ENCODE measurements around the gene ARID3A.
"Not testable (repeated sequence)": the region's sequence is repeated elsewhere in the genome, so short reads cannot be mapped to it uniquely, and the experiment has no call there.

ARID3A gene

DNA sequence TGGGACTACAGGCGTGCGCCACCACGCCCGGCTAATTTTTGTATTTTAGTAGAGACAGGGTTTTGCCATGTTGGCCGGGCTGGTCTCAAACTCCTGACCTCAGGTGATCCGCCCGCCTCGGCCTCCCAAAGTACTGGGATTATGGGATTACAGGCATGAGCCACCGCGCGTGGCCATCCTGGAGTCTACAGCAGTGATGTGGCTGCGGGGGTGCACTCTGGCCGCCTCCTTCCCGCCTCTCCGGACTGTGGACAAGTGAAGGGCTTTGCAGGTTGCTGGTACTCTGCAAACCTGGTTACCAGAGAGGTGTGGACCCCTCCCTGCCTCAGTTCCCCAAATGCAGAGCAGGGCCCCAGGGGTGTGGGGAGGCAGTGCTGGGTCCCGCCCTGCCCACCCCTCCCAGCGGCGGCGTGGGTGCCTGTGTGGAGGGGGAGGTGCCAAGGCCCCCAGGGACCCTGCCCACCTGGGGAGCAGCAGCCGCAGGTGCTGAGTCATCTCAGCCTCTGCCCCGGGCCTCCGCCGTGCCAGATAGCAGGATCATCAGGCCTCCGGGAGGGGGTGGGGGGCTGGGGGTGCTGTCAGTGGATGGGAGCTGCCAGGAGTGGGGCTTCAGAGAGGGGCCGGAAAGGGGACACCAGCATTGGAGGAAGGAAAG, 23.1 kb downstream of the ARID3A start:
- no peak for DNase-seq

DNA sequence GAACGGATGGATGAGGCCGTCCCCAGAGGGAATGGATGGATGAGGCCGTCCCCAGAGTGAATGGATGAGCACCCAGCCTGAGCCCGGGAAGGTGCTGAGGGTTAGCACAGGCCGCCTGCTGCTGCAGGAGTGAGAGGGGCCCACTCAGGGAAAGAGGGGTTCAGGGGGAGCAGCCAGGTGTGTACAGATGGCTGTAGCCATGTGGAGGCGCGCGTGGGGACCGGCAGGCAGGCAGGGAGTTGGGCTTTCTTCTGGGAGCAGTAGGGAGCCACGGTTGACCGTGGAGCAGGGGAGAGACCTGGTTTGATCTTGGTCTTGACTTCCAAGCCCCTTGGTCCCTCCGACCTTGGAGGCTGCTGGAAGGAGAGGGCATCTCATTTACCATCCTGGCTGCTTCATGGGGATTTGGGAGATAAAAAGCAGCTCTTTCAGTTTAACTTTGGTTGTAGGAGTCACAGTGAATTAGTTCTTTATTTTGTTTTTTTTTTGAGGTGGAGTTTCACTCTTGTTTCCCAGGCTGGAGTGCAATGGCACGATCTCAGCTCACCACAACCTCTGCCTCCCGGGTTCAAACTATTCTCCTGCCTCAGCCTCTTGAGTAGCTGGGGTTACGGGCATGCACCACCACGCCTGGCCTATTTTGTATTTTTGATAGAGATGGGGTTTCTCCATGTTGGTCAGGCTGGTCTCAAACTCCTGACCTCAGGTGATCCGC, 24.7 kb downstream of the ARID3A start:
- no peak for DNase-seq

DNA sequence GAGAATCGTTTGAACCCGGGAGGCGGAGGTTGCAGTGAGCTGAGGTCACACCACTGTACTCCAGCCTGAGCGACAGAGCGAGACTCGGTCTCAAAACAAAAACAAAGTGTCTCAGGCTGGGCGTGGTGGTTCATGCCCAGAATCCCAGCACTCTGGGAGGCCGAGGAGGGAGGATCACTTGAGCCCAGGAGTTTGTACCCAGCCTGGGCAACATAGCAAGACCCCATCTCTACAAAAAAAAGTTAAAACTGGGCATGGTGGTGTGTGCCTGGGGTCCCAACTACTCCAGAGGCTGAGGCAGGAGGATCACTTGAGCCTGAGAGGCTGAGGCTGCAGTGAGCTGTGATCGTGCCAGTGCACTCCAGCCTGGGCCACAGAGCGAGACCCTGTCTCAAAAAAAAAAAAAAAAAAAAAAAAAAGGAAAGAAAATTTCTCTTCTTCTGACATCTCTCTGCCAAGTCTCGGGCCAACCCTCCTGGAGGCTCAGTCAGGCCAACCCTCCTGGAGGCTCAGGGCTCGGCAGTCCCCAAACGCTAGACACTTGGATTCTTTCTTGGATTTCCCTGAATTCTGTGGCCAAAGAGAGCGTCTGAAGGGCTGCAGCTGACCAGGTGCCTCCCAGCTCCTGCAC, 26.3 kb downstream of the ARID3A start:
- DNase-seq = no peak

DNA sequence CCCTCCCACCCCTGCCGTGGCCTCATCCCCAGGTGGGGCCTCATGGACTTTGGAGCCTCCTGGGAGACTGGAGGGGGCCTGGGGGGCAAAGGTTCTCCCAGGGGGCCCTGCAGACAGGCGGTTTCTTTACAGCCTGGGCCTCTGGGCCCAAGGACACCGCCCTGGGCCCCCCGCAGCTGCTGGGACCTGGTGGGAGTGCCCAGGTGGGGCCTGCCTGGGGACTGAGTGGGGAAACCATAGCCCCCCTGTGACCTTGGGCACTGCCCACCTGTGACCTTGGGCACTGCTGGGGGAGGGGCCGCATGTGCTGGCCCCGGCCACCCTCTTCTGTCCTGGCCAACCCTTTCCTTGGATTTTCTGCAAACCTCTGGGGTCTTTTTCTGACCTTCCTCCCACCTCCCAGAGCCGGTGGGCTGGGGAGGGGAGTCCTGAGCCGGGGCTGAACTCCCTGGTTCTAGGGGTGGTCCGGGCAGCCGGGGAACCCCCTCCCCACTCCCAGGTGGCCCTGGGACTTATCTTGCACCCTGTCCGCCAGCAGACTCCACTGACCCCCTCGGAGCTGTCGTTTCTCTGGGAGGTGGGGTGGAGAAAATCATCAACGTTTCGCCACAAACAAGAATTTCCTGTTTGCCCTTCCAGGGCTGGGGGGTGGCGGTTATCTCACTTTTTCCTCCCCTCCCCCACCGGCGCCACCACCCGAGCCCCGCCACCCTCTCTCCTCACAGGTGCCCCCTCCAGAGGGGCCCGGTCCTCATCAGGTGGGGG, 27.0 kb downstream of the ARID3A start:
- DNase-seq = peak; percentile 17

DNA sequence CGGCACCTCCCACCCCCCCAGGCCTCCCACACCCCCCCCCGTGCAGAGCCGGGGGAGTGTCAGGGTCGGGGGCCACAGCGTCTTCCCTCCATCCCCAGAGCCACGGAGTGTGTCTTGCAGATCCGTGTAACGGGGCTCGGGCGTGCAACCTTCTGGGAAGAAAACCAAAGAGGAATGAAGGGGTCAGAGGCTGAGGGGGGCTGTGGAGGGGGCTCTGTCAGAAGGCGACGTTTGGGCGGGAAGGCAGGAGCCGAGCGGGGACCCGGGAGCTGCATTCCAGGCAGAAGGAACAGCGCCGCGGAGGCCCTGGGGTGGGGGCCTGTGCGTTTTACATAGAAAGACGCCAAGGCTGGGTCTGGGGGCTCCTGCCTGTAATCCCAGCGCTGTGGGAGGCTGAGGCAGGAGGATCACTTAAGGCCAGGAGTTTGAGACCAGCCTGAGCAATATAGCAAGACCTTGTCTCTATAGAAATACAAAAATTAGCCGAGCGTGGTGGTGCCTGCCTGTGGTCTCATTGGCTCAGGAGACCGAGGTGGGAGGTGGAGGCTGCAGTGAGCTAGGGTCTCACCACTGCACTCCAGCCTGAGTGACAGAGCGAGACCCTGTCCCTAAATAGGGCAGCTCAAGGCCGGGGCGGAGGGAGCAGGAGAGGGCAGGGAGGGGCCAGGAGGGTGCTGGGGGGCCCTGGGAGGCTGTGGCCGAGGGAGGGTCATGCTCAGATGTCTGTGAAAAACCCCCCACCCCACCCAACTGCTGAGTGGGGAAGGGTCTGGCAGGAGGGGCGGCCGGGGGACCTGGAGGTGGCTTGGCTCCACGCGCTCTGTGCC, 27.8 kb downstream of the ARID3A start:
- DNase-seq = no peak

DNA sequence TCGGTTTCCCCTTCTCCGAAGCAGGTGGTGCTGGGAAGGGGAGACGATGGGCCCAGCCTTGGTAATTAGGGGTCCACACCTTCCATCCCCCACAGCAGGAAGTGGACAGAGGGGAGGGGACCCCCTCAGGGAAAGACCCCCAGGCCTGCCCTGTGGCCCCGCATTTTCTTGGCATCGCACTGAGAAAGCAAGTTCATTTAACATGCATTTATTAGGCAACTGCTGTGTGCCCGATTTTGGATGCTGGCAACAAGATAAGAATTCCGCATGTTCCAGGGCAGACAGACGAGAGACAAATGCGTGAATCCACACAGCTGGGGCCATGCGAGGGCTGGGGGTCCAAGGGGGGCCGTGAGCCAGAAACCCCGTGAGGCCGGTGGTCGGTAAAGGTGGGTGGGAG, 28.4 kb downstream of the ARID3A start:
- DNase-seq = no peak

DNA sequence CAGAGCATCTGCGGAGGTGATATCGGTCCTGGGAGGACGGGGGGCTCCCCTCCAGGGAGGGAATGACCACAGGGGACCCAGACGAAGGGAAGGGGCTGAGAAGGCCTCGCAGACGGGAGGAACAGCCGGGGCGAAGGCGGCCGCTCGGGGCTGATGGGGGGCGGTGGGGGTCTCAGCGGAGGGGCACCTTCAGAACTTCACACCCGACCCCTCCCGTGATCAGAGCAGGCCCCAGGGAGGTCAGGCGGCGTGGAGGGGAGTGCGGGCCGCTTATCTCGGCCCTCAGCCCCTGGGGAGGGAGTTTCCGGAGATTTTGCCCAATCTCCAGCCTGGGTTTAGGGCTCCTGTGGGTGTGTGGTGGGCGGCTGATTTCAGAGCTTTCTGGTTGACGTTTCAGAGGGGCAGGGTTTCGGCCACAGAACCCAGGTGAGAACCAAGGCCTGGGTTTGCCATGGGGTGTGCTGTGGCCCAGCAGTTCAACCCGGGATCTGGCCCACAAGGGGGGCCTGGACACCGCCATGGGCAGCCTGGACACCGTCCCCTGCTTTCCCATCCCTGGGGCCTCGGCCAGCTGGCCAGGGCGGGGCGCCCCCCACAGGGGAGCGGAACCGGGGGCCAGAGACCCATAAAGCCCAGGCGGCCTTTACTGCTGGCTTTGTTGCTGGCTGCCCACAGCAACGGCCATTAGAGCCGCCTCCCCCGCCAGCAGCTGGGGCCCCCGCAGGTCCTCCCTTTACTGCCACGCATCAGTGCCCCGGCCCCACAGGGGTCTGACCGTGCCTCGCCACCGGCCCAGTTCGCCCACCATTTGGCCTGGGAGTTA, 29.0 kb downstream of the ARID3A start:
- DNase-seq = no peak

DNA sequence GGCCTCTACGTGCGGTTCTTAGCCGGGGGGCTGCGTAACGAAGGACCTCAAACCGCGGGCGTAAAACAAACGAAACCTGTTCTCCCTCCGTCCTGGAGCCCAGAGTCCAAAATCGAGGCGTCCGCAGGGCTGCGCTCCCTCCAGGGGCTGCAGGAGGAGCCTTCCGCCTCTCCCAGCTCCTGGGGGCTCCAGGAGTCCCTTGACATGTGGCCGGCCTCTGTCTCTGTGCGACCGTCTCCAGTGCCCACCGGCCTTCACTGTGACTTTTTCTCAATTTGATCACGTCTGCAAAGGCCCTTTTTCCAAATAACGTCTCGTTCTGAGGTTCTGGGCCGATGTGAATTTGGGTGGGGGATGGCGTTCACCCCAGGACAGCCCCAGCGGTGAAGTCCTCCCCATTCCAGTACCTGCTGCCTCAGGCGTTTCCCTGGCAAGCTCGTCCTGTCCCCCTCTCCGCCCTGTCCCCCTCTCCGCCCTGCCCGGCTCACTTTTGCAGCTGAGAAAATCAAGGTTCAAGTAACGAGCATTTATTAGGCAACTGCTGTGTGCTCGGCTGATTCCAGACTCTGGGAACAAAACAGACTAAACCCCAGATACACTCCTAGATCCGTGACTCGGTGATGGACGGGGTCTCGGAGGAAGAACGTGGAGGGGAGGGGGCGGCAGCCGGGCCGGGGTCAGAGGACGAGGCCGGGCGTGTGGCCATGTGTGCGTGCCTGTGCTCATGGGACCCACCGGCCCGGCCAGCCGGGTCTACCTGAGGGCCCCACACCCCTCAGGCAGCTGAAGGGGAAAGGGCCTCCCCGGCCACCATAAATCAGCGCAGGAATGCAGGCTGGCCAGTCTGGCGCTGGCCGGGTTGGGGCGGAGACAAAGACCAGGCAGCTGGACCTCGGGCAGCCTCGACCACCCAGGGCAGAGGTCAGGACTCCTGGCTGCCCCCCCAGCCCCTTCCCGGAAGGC, 30.2 kb downstream of the ARID3A start:
- no peak for DNase-seq

DNA sequence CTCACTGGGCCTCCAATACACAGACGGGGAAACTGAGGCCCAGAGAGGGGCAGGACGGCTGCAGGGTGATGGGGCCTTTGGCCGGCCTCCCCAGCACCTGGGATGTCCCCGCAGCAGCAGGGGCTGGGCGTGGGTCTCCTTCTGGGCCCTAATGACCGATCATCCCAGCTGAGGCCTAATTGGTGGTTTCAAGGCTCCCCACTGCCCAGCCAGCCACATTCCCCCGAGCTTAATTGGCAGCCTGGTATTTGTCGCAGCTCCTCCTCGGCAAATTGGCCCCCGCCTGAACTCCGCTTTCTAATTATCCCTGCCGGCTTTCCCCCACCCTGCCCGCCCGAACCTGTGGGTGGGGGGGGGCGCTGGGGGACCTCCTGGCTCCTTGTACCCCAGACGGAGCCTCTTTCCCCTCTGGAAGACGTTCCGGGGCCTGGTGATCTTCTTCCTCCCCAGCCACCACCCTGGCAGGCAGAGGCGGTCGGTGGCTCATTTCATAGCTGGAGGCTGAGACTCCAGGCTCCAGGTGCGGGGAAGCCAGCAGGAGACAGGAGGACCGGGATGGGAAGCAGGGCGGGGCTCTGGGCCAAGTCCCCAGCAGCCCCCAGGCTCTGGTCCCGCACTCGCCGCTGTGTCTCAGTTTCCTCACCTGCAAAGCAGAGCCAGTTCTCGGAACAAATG, 31.1 kb downstream of the ARID3A start:
- DNase-seq = peak; percentile 72

DNA sequence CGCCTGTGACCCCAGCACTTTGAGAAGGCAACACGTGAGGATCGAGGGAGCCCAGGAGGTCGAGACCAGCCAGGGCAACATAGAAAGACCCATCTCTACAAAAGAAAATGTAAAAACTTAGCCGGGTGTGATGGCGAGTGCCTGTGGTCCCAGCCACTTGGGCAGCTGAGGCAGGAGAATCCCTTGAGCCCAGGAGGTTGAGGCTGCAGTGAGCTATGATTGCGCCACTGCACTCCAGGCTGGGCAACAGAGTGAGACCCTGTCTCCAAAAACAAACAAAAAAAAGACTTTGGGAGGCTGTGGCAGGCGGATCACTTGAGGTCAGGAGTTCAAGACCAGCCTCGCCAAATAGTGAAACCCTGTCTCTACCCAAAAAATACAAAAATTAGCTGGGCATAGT, 31.7 kb downstream of the ARID3A start:
- DNase-seq = not testable (repeated sequence)

DNA sequence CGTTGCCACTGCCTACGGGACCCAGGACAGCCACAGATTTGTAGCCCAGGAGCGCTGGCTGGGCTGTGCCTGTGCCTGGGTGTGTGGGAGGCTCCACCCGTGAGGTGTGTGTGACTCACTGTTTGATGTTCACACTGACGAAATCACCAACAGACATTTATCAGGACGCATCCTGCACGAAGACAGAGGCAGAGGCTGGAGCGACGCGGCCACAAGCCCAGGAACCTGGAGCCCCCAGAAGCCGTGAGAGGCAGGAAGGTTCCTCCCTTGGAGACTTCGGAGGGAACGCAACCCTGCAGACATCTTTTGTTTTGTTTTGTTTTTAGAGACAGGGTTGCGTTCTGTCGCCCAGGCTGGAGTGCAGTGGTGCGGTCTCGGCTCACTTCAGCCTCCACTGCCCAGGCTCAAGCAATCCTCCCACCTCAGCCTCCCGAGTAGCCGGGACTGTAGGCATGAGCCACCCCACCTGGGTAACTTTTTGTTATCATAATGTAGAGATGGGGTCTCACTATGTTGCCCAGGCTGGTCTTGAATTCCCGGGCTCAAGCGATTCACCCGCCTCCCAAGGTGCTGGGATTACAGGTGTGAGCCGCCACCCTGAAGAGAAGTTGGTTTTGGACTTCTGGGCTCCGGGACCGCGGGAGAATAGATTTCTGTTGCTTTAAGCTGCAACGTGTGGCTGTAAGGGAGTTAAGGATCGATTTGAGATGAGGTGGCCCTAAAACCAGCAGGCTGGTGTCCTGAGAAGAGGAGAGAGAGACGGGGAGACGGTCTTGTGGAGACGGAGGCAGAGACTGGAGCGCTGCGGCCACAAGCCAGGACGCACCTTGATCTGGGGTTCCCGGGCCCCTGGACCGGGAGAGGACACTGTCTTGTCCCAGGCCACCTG, 33.4 kb downstream of the ARID3A start:
- DNase-seq = no peak

DNA sequence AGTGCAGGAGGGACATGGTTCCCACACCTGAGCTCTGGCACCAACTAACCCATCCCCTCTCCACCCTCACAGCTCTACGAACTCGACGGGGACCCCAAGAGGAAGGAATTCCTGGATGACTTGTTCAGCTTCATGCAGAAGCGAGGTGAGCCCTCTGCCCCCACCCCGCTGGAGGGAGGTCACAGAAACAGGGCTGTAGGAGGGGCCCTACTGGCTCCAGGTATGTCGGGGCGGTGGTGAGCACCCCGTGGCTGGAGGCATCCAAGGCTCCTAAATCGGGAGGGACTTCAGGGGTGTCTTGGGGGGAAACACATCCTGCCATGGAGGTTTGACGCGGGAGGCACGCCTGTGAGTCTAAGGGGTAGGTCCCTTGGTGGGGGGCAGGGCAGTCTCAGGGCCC, 34.2 kb downstream of the ARID3A start:
- no peak for DNase-seq

DNA sequence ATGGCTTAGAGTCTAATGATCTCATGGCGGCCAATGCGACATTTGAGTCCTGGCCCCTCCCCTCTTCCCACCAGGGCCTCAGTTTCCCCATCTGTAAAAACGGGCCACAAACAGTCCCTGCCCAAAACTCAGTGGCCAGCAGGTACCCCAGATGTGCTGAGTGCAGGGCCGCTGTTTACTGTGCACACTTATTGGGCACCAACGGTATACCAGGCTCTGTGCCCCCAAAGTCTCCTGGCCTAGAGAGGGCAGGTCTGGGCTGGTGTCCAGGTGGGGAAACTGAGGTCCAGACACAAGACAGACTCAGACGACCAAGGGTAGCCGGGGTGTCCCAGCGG, 34.7 kb downstream of the ARID3A start:
- DNase-seq = no peak

DNA sequence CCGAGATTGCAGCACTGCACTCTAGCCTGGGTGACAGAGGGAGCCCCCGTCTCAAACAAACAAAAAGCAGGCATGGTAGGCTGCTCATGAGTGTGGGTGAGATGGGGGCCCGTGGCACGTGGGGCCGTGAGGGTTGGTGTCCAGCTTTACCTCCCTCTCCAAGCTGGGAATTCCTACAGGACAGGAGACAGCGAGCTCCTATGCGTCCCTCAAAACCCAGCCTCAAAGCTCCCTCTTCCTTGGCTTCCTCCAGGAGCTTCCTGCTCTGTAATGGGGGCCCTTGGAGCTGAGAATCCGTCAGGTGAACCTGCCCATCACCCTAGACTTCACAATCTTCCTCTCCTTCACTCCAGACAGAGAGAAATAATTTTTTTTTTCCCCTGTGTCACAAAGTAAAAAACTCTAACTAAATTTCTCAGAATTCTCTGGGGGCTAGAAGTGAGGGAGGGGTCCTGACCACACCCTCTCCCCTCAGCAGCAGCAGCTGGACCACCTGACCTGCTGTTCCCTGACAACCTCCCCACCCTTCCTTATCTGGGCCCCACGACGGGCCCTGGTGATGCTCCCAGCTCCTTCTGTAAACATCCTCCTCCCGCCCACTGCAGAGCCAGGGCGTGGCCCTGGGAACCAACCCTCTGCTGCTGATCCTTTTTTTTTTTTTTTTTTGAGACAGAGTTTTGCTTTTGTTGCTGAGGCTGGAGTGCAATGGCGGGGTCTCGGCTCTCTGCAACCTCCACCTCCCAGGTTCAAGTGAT, 36.2 kb downstream of the ARID3A start:
- DNase-seq = no peak

DNA sequence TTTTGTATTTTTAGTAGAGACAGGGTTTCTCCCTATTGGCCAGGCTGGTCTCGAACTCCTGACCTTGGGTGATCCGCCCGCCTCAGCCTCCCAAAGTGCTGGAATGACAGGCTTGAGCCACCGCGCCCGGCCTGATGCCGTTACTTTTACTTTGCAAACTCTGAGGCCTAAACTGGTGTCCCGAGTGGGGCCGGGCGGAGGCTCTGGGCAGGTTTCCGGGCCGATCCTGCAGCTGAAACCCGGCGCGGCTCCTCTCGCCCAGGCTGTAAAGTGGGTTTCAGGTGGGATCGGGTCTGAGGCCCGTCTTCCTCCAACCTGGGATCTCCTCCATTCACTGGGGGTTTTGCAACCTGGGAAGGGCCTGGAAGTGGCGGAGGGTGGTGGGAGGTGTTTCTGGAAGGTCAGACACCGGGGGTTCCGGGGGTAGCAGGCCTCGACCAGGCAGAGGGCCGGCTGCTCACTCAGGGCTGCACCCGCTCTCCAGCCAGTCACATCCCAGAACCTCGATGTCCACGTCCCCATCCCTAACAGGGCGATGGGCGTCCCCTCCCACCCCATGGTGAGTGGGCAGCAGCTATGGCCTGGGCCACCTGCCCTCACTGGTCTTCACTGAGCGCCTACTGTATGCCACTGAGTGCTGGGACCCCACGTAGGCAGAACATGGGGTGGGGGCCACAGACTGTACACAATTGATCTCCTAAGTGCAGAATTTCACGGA, 37.0 kb downstream of the ARID3A start:
- DNase-seq = no peak

DNA sequence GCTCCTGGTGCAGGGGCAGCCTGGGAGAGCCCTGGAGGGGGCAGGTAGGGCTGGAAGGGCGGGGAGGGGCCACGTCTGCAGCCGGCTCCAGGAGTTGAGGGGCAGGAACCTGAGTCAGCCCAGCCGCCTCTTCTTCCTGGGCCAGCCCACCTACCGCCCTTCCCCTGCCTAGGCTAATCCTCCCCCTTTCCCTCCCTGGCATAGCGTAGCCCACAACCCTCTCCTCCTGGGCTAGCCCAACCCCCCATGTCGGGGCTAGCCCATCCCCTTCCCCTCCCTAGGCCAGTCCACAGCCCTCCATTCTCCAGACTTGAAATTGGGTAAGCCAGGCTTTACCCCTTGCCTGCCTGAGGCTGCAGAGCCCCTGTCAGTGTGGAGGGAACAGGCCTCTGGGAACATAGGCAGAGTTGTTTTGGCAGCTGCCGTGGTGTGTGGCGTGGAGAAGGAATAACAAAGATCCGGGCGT, 37.7 kb downstream of the ARID3A start:
- DNase-seq = no peak

DNA sequence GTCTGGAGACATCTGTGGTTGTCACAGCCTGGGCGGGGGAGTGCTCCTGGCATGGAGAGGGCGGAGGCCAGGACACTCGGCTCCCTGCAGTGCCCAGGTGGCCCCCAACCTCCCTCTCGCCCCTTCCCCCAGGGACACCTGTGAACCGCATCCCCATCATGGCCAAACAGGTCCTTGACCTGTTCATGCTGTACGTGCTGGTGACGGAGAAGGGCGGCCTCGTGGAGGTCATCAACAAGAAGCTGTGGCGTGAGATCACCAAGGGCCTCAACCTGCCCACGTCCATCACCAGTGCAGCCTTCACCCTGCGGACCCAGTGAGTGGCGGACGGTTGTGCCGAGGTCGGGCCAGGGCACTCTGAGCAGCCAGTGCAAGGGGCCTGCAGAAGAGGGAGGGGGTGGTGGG, 38.3 kb downstream of the ARID3A start:
- DNase-seq = no peak
